Hypothalamus (tissue), 51 donors: ENCODE results near the gene PCDHGA4.
A peak's percentile ranks its signal among the peaks of the same experiment; 100 is the strongest.
"Not testable (repeated sequence)": the region's sequence is repeated elsewhere in the genome, so short reads cannot be mapped to it uniquely, and the experiment has no call there.

Experiments
- DNase-seq, 51 donors: peaks; one replicate each; lab custom pipeline; 2025; lab: John Stamatoyannopoulos, UW

Gene PCDHGA4

DNA sequence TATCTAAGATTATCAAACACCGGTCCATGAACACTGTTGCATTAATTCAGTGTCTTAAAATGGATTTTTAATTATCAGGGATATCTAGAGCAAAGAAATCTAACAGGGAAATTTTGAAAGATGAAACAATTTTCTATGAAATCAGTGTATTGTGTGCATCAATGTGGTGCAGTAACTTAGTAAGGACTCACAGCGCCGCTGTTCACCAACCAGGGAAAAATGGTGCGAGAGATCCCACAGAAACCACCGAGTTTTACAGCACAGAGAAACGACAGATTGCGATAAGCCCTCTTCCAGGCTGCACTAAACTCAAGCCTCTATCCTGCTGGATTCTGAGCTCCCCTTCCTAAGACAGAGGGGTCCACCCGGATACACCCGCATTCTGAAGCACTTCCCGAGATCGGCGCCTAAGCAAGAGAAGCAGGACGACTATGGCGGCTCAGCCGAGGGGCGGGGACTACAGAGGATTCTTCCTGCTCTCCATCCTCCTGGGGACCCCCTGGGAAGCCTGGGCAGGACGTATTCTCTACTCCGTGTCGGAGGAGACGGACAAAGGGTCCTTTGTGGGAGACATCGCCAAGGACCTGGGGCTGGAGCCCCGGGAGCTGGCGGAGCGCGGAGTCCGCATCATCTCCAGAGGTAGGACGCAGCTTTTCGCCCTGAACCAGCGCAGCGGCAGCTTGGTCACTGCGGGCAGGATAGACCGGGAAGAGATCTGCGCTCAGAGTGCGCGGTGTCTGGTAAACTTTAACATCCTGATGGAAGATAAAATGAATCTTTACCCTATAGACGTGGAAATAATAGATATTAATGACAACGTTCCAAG, 27.9 kb downstream of the PCDHGA4 start, which contains the start of gene PCDHGA7:
Gene PCDHGA7, plus strand, starts transcription at position 274 of the 826 bp plus-strand sequence. Its CDS starts 158 bp downstream, at position 432.
- DNase-seq = no peak

DNA sequence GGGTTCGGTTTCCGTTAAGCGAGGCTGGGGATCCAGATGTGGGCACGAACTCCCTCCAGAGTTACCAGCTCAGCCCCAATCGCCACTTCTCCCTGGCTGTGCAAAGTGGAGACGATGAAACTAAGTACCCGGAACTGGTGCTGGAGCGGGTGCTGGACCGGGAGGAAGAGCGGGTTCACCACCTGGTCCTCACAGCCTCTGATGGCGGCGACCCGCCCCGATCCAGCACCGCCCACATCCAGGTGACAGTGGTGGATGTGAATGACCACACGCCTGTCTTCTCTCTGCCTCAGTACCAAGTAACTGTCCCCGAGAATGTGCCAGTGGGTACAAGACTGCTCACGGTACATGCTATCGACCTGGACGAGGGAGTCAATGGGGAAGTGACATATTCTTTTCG, 28.5 kb downstream of the PCDHGA4 start:
- no peak for DNase-seq

DNA sequence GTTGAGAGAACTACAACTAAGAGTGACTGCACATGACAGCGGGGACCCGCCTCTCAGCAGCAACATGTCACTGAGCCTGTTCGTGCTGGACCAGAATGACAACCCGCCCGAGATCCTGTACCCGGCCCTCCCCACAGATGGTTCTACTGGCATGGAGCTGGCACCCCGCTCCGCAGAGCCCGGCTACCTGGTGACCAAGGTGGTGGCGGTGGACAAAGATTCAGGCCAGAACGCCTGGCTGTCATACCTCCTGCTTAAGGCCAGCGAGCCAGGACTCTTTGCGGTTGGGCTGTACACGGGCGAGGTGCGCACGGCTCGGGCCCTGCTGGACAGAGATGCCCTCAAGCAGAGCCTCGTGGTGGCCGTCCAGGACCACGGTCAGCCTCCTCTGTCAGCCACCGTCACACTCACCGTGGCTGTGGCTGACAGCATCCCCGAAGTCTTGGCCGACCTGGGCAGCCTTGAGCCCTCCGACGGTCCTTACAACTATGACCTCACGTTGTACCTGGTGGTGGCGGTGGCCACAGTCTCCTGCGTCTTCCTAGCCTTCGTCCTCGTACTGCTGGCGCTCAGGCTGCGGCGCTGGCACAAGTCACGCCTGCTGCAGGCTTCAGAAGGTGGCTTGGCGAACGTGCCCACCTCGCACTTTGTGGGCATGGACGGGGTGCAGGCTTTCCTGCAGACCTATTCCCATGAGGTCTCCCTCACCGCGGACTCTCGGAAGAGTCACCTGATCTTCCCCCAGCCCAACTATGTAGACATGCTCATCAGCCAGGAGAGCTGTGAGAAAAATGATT, 29.8 kb downstream of the PCDHGA4 start:
- no peak for DNase-seq

DNA sequence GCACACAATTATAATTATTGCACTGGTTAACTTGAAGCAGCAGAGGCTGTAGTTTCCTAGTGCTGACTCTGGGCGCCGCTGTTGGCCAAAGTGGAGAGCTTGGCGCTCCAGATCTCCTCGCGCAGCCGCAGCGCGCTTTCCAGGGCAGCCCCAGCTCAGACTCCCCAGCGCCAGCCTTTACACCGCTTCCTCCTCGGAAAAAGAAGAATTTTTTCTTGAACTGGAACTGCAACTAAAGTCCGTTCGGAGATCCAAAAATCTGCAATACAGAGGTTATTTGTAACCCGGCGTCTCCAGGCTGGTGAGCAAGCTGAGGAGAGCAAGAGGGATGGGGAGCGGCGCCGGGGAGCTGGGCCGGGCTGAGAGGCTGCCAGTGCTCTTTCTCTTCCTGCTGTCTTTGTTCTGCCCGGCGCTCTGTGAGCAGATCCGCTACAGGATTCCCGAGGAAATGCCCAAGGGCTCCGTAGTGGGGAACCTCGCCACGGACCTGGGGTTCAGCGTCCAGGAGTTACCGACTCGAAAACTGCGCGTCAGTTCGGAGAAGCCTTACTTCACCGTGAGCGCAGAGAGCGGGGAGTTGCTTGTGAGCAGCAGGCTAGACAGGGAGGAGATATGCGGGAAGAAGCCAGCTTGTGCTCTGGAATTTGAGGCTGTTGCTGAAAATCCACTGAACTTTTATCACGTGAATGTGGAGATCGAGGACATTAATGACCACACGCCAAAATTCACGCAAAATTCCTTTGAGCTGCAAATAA, 32.9 kb downstream of the PCDHGA4 start, which contains the start of gene PCDHGB4:
Gene PCDHGB4, plus strand, starts transcription at position 142 of the 755 bp plus-strand sequence. Its CDS starts 187 bp downstream, at position 329.
- DNase-seq = not testable (repeated sequence)

DNA sequence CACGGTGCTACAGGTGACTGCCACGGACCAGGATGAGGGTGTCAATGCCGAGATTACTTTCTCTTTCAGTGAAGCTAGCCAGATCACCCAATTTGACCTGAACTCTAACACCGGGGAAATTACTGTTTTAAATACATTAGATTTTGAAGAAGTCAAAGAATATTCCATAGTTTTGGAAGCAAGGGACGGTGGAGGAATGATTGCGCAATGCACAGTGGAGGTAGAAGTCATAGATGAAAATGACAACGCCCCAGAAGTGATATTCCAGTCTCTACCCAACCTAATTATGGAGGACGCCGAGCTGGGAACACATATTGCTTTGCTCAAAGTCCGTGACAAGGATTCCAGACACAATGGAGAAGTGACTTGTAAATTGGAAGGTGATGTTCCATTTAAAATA, 33.8 kb downstream of the PCDHGA4 start:
- no peak for DNase-seq

DNA sequence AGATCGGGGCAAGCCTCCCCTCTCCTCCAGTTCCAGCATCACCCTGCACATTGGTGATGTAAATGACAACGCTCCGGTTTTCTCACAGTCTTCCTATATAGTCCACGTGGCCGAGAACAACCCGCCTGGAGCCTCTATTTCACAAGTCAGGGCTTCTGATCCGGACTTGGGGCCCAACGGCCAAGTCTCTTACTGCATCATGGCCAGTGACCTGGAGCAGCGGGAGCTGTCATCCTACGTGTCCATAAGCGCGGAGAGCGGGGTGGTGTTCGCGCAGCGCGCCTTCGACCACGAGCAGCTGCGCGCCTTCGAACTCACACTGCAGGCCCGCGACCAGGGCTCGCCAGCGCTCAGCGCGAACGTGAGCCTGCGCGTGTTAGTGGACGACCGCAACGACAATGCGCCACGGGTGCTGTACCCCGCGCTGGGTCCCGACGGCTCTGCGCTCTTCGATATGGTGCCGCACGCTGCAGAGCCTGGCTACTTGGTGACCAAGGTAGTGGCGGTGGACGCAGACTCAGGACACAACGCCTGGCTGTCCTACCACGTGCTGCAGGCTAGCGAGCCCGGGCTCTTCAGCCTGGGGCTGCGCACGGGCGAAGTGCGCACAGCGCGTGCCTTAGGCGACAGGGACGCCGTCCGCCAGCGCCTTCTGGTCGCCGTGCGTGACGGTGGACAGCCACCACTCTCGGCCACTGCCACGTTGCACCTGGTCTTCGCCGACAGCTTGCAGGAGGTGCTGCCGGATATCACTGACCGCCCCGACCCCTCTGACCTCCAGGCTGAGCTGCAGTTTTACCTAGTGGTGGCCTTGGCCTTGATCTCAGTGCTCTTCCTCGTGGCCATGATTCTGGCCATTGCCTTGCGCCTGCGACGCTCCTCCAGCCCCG, 34.6 kb downstream of the PCDHGA4 start:
- DNase-seq = no peak

DNA sequence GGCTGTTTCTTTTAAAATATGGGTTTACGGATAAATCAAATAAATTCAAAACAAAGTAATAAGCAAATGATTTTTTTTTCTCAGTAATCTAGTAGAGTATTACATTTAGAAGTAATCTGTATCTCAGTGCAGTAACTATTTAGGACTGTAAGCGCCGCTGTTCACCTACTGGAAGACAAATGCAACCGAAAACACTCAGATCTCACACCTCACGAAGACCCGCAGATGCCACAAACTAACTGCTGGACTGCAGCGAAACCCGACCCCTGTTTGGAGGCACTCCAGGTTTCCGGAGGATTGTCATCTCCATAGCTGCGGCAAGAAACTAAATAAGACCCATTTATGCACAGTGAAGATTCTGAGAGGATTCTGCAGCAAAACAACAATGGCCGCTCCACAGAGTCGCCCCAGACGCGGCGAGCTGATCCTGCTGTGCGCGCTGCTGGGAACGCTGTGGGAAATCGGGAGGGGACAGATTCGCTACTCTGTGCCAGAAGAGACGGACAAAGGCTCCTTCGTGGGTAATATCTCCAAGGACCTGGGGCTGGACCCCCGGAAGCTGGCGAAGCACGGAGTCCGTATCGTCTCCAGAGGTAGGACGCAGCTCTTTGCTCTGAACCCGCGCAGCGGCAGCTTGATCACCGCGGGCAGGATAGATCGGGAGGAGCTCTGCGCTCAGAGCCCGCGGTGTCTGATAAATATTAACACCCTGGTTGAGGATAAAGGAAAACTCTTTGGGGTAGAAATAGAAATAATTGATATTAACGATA, 37.8 kb downstream of the PCDHGA4 start, which contains the start of gene PCDHGA8:
Gene PCDHGA8, plus strand, starts transcription at position 205 of the 770 bp plus-strand sequence. Its CDS starts 181 bp downstream, at position 386.
- no peak for DNase-seq

DNA sequence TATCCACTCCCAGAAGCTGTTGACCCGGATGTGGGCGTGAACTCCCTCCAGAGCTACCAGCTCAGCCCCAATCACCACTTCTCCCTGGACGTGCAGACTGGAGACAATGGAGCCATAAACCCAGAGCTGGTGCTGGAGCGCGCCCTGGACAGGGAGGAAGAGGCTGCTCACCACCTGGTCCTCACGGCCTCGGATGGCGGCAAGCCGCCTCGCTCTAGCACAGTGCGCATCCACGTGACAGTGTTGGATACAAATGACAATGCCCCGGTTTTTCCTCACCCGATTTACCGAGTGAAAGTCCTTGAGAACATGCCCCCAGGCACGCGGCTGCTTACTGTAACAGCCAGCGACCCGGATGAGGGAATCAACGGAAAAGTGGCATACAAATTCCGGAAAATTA, 38.4 kb downstream of the PCDHGA4 start:
- DNase-seq = no peak

DNA sequence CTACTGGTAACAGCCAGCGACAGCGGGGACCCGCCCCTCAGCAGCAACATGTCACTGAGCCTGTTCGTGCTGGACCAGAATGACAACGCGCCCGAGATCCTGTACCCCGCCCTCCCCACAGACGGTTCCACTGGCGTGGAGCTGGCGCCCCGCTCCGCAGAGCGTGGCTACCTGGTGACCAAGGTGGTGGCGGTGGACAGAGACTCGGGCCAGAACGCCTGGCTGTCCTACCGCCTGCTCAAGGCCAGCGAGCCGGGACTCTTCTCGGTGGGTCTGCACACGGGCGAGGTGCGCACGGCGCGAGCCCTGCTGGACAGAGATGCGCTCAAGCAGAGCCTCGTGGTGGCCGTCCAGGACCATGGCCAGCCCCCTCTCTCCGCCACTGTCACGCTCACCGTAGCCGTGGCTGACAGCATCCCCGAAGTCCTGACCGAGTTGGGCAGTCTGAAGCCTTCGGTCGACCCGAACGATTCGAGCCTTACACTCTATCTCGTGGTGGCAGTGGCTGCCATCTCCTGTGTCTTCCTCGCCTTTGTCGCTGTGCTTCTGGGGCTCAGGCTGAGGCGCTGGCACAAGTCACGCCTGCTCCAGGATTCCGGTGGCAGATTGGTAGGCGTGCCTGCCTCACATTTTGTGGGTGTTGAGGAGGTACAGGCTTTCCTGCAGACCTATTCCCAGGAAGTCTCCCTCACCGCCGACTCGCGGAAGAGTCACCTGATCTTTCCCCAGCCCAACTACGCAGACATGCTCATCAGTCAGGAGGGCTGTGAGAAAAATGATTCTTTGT, 39.8 kb downstream of the PCDHGA4 start:
- DNase-seq = not testable (repeated sequence)

DNA sequence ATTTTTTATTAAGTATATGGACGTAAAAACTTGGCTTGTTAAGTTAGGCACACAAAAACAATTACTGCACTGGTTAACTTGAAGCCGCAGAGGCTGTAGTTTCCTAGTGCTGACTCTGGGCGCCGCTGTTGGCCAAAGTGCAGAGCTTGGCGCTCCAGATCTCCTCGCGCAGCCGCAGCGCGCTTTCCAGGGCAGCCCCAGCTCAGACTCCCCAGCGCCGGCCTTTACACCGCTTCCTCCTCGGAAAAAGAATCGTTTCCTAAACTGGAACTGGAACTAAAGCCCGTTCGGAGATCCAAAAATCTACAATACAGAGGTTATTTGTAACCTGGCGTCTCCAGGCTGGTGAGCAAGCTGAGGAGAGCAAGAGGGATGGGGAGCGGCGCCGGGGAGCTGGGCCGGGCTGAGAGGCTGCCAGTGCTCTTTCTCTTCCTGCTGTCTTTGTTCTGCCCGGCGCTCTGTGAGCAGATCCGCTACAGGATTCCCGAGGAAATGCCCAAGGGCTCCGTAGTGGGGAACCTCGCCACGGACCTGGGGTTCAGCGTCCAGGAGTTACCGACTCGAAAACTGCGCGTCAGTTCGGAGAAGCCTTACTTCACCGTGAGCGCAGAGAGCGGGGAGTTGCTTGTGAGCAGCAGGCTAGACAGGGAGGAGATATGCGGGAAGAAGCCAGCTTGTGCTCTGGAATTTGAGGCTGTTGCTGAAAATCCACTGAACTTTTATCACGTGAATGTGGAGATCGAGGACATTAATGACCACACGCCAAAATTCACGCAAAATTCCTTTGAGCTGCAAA, 43.1 kb downstream of the PCDHGA4 start, which contains the start of gene PCDHGB5:
Gene PCDHGB5, plus strand, starts transcription at position 192 of the 796 bp plus-strand sequence. Its CDS starts 181 bp downstream, at position 373.
- DNase-seq = not testable (repeated sequence)

DNA sequence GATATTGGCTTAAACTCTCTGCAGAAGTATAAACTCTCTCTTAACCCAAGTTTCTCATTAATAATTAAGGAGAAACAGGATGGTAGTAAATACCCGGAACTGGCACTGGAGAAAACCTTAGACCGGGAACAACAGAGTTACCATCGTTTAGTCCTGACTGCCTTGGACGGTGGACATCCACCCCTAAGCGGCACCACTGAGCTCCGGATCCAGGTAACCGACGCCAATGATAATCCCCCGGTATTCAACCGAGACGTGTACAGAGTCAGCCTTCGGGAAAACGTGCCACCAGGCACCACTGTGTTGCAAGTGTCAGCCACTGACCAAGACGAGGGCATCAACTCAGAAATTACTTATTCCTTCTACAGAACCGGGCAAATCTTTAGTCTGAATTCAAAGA, 43.8 kb downstream of the PCDHGA4 start:
- DNase-seq = no peak

DNA sequence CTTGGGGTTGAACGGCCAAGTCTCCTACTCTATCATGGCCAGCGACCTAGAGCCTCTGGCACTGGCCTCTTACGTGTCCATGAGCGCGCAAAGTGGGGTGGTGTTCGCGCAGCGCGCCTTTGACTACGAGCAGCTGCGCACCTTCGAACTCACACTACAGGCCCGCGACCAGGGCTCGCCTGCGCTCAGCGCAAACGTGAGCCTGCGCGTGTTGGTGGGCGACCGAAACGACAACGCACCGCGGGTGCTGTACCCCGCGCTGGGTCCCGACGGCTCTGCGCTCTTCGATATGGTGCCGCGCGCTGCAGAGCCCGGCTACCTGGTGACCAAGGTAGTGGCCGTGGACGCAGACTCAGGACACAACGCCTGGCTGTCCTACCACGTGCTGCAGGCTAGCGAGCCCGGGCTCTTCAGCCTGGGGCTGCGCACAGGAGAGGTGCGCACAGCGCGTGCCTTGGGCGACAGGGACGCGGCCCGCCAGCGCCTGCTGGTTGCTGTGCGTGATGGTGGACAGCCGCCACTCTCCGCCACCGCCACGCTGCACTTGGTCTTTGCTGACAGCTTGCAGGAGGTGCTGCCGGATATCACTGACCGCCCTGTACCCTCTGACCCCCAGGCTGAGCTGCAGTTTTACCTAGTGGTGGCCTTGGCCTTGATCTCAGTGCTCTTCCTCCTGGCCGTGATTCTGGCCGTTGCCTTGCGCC, 44.9 kb downstream of the PCDHGA4 start:
- no peak for DNase-seq

DNA sequence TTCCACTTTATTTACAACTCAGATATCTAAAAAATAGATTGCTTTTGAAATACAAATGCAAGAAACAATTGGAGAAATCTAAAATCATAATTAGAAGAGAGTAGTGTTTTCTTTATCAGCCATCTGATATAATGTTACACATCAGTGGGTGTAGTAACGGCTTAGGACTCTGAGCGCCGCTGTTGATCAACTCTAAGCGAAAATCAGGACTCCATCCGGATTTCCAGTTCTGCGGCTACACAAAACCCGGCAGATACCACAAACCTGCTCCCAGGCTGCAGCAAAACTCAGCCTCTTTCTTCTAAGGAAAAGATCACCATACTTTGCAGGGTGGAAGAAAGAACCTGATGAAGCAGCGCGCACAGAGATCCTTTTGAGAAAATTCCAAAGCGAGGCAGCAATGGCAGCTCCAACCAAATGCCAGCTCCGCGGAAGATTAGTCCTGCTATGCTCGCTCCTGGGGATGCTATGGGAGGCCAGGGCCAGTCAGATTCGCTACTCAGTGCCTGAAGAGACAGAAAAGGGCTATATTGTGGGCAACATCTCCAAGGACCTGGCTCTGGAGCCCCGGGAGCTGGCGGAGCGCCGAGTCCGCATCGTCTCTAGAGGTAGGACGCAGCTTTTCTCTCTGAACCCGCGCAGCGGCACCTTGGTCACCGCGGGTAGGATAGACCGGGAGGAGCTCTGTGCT, 47.9 kb downstream of the PCDHGA4 start, which contains the start of gene PCDHGA9:
Gene PCDHGA9, plus strand, starts transcription at position 226 of the 691 bp plus-strand sequence. Its CDS starts 175 bp downstream, at position 401.
- DNase-seq = peak in 2 of 51 donors; percentile 12 to 19

DNA sequence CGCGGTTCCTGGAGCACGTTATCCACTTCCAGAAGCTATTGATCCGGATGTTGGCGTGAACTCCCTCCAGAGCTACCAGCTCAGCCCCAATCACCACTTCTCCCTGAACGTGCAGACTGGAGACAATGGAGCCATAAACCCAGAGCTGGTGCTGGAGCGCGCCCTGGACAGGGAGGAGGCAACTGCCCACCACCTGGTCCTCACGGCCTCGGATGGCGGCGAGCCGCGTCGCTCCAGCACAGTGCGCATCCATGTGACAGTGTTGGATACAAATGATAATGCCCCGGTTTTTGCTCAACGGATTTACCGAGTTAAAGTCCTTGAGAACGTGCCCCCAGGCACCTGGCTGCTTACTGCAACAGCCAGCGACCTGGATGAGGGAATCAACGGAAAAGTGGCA, 48.6 kb downstream of the PCDHGA4 start:
- DNase-seq = no peak
